NCI-H774 (cell line): ENCODE data around the gene AATK.

Source experiments
- DNase-seq: peaks from one replicate; lab custom pipeline; 2025; lab: John Stamatoyannopoulos, UW

Gene AATK, protein sequence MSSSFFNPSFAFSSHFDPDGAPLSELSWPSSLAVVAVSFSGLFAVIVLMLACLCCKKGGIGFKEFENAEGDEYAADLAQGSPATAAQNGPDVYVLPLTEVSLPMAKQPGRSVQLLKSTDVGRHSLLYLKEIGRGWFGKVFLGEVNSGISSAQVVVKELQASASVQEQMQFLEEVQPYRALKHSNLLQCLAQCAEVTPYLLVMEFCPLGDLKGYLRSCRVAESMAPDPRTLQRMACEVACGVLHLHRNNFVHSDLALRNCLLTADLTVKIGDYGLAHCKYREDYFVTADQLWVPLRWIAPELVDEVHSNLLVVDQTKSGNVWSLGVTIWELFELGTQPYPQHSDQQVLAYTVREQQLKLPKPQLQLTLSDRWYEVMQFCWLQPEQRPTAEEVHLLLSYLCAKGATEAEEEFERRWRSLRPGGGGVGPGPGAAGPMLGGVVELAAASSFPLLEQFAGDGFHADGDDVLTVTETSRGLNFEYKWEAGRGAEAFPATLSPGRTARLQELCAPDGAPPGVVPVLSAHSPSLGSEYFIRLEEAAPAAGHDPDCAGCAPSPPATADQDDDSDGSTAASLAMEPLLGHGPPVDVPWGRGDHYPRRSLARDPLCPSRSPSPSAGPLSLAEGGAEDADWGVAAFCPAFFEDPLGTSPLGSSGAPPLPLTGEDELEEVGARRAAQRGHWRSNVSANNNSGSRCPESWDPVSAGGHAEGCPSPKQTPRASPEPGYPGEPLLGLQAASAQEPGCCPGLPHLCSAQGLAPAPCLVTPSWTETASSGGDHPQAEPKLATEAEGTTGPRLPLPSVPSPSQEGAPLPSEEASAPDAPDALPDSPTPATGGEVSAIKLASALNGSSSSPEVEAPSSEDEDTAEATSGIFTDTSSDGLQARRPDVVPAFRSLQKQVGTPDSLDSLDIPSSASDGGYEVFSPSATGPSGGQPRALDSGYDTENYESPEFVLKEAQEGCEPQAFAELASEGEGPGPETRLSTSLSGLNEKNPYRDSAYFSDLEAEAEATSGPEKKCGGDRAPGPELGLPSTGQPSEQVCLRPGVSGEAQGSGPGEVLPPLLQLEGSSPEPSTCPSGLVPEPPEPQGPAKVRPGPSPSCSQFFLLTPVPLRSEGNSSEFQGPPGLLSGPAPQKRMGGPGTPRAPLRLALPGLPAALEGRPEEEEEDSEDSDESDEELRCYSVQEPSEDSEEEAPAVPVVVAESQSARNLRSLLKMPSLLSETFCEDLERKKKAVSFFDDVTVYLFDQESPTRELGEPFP (N-terminal part only)

DNA sequence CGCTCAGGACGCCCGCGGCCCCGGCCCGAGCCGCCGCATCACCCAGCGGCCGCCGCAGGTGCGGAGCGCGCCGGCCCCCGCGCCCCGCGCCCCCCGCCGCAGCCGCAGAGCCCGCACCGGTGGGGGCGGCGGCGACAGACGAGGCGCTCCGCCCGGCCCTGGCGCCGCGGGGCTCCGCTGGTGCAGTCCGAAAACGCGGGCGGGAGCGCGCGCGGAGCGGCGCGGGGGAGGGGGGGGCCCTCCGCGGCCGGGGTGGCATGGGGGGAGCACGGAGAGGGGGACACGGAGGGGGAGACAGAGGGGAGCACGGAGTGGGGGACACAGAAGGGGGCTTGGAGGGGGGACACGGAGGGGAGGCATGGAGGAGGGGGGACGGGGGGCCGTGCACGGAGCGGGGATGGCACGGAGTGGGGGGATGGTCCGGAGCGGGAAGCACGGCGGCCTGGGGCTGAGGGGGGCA is at the start of gene AATK:
Gene AATK, minus strand, starts transcription at position 189 of the 460 bp plus-strand sequence. CDS start 229 bp downstream, outside the sequence.
- DNase-seq, result no peak

DNA sequence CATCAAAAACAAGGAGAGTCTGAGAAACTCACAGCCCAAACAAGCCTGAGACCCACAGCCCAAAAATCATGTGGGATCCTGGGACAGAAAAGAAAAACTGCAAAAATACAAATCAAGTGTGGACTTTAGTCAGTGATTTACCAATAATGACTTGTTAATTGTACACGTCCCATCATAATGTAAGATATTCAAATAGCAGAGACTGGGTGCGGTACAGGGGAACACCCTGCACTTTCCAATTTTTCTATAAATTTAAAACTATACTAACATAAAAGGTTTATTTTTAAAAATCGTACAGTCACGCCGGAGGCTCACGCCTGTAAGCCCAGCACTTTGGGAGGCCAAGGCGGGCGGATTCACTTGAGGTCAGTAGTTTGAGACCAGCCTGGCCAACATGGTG is 48.0 kb upstream of the AATK start:
- DNase-seq, result no peak

DNA sequence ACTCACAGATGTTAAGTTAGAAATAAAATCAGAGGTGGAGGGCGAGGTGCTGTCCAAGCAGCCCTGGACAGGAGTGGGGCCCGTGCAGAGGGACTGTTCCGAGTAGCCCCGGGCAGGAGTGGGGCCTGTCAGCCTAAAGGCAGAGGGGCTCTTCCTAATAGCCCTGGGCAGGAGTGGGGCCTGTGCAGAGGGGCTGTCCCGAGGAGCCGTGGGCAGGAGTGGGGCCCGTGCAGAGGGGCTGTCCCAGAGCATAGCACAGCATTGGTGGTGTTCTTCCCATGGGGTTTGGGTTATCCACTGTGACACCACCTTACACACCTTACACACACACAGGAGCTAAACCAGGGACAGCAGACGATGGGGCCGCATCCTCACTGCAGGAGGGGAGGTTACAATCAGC is 46.3 kb upstream of the AATK start:
- DNase-seq, result no peak

DNA sequence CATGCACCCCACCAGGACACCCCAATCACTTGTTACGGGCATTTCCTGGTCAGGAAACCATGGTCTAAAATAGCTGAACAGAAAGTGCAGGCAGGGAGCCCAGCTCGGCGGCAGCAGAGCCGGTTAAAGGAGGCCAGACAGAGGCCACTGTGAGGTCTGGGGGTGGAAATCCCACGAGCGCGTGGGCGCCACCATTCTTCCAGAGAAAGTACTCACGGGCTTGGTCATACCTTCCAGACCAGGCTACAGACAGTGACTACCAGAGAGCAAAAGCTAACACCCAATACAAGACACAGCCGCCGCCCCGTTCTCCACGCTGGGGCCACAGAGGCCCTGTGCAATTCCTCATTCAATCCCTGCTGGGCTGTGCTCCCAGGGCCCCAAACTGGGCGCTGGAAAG is 44.8 kb upstream of the AATK start:
- no peak for DNase-seq

DNA sequence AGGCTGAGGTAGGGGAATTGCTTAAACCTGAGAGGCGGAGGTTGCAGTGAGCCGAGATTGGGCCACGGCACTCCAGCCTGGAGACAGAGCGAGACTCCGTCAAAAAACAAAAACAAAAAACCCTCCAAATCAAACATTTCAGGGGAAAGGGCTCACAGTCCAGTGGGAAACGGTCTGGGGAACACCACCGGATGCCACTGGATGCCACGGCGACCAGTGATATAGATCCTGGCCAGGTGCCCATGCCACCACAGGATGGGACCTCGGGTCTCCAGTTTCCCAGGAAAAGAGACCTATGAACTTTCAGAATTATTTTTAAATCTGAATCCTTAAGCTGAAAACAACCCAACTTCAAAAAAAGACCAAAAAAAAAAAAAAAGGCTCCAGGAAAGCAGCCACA is 44.4 kb upstream of the AATK start:
- DNase-seq, result no peak

DNA sequence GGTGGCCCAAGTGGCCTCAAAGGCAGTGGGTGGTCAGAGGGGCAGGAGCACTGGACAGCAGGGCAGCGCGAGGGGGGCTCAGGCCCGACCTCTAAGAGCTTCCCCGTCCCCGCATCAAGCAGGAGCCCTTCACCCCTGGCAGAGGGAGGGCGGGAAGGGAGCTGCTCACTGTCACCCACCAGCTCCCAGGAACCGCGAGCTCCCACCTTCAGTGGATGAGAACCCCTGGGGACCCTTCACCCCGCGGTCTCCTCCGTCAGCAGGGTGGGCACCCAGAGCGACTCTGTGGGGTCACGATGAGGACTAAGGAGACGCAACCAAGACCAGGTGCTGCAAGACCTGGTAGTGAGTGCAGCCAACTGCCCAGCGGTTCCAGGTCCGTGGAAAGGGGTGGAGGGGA is 43.1 kb upstream of the AATK start:
- DNase-seq, result no peak

DNA sequence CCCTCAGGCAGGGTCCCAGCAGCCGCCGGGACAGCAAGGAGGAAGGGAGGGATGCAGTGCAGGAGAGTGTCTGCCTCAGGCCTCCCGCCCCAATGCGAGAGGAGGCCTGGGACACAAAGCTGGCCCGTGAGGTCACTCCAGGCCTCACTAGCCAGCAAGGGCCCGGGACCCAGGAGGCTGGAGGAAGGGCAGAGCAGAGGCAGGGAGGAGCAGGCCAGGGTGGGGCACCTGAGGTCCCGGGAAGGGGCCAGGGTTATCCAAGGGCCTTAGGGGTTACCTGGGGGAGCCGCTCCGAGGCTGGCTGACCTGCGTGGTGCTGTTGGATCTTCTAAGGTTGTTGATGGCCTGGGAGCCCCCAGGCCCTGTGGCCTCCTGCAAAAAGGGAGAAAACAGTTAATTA is 42.6 kb upstream of the AATK start:
- no peak for DNase-seq

DNA sequence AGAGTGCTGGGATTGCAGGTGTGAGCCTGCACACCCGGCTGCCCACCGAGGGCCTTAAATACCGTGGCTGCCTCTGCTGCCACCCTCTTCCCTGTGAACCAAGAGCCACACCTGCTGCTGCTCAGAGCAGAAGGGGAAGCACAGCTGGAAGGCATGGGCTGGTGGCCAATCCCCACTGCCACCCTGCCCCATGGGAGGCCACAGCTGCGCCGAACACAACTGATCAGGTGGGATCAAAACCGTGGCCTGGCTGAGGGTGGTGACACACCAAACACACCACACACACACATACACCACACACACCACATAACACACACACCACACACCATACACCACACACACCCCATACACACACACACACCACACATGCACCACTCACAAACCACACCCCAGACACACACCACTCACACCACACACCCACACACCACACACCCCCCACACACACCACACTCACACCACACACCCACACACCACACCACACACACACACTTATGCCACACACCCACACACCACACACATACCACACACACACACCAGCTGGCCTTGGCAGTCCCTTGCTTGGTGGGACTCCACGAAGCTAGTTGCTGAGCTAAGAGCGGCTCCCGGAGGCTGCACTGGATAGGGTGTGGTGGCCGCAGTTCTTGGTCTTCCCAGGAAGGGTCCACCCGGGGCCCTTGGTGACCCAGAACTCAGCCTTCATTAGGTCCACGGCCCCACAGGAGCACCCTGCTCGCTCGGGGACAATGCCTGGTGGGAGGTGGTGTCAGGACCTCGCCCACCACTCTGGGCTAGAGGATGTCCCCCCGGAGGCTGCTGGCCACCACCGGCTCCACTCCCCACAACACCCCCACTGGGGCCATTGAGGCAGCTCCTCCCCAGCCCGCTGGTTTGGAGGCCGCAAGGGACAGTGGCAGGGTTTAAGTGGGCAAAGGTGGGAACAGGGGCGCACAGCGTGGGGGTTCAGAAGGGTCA is 41.9 kb upstream of the AATK start:
- no peak for DNase-seq

DNA sequence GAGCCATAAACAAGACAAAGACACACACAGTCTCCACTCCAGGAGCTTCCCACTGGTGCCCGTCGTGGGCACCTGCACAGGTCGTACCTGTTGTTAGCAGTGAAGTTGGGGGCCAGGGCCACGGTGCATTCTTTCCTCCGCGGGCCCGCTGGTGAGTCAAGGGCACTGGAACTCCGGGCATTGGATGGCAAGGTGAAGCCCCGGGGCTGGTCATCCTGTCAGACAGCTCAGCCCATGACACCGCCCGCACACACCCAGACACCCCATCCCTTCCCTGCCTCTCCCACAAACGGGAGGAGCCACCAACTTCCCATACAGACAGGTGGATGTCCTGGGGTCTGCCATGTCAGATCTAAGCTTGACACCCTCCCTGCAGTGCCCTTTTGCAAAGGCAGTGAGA is 40.6 kb upstream of the AATK start:
- no peak for DNase-seq

DNA sequence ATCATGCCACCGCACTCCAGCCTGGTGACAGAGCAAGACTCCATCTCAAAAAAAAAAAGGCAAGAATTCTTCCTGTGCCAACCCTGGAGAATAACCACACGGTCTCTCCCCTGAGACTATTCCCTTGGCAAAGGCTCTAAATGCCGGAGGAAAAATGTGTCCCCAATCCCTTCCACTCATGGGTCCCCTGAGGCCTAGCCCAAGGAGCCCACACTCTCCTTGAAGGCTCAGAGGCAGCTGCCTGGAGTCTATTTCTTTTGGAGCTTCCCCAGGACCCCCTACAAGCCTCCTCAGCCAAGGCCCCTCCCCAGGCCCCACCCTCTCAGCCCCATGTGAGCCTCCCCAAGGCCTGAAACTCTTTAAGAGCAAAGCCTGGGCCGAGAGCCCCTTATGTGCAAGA is 40.1 kb upstream of the AATK start:
- no peak for DNase-seq

DNA sequence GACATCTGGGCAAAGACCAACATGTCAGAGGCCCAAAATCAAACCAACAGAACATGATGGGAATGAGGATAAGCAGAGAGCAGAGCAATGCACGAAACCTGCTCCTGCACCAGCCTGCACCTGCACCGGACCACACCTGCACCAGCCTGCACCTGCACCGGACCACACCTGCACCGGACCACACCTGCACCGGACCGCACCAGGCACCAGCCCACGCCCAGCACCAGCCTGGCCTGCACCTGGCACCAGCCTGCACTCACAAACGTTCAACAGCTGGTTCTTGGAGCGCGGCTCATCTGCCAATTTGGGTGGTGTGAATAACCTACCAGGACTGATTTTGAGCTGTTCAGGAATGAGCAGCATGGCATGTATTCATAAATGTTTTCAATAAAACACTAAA is 38.6 kb upstream of the AATK start:
- no peak for DNase-seq

DNA sequence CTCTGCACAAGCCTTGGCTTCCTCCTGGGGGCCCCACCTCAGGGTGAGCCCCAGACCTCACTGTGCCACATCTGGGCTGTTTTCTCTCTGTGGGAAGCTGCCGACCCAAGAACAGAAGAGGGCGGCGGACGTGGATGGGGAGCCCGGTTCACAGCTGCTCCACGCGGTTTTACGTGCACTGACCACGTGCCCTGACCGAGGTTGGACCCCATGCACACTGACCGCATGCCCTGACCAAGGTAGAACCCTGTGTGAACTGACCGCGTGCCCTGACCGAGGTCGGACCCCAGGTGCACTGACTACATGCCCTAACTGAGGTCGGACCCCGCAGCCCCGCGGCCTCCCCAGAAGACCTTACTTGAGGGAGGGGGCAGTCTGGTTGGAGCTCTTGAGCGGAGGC is 37.1 kb upstream of the AATK start:
- no peak for DNase-seq

DNA sequence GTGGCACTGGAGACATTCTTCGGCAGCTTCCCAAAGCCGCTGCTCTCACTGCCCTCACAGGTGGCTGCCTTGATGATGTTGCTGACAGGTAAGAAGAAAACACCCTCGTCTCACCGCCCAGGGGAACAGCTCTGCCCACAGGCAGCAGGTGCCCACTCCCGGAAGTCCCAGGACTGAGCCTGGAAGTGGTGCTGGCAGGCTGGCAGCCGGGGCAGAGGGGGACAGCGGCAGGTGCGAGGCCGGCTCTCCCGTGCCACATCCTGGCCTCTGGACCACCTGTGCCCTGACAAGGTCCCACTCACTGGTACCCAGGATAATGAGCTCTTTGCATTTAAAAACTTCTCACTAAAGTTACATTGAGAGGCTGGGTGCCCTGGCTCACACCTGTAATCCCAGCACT is 36.3 kb upstream of the AATK start:
- DNase-seq, result no peak

DNA sequence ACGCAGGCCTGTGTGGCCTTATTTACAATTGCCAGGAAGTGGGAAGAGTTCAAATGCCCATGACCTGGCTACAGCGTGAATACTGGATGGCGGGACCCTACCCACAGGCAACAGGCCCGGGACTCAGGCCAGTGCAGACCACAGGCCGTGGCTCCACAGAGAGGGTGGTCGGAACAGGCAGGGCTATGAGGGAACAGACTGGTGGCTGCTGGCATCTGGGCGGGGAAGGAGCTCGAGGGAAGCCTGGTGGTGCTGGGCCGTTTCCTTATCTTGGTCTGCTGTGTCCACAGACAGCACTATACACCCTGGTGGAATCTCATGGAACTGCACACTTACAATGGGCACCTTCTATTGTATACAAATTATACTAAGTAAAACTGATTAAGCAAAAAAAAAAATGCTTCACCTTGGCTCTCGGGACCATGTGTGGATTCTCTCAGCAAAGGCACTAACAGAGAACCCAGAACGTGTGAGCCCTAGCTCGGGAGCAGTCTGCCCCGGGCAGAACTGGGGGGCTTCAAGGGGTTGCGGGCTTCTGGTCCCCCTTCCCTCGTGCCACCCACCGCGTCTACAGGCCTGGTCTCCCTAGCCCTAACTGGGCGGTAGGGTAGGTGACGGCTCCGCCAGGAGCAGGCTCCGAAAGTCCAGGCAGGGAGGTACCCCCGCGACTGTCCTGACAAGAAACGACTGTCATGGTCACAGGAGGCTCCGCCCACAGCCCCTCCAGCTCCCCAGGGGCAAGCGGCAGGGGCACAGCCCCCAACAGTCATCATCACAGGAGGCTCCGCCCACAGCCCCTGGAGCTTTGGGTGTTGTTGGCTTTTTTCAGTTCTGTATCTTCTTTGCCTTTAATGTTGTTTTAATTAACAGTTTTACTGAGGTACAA is 34.9 kb upstream of the AATK start:
- DNase-seq, result no peak

DNA sequence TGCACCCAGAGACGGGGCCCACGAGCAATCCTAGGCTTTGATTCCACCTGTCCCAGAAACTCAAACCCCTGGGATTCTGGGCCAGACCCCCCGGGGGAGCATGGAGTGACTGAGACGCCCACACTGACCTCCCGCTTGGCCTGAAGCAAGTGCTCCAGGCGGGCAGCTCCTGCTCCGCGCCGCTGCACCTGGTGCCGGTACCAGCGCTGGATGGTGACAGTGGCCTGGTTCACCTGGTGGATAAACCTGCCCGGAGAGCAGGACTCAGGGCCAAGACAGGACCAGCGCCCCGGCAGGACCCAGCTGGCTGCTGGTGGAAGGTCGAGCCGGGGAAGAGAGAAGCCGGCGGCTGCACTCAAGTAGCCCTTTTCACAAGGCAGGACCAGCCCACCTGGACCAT is 34.2 kb upstream of the AATK start:
- no peak for DNase-seq

DNA sequence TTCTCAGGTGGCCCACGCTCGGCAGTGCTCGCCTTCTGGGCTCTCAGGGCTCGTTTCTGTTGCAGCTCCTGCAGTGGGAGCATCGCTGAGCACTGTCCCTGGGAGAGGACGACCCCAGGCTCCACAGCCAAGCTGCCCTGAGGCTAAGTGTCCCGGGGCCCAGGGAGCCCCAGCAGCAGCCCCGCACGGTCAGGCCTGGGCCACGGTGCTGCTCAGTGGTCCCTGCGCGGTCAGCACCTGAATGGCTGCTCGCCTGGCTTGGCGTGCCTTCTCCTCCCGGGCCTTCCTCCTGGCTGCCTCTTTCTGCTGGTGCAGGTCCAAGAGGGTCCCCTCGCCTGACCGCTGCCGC is 33.4 kb upstream of the AATK start:
- DNase-seq, result no peak

DNA sequence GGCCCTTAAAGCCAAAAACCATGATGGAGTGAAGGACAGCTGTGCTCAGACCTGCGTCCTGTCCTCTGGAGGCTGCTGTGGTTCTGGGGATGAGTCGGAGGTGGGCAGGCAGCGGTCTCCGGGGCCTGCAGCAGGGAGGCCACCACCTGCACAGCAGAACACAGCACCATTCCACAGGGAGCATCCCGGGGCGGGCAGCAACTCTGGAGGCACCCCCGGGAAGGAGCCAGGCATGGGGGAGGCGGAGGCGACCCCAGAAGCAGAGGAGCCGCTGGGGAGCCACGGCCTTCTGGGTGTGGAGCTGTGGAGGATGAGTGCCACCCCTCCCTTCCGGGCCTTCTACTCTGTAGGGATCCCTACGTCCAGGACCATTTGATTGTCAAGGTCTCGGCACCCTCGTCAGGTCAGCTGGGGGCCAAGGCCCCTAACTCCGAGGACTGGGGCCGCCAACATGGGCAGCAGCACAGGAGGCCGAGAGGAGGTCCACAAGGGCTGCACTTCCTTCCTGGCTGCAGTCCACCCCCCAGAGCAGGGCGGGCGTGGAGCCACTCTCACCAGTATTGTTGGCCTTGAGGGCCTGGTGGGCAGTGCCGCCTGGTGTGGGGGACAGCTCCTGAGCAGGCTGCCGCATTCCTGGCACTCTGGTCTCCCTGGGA is 32.9 kb upstream of the AATK start:
- no peak for DNase-seq

DNA sequence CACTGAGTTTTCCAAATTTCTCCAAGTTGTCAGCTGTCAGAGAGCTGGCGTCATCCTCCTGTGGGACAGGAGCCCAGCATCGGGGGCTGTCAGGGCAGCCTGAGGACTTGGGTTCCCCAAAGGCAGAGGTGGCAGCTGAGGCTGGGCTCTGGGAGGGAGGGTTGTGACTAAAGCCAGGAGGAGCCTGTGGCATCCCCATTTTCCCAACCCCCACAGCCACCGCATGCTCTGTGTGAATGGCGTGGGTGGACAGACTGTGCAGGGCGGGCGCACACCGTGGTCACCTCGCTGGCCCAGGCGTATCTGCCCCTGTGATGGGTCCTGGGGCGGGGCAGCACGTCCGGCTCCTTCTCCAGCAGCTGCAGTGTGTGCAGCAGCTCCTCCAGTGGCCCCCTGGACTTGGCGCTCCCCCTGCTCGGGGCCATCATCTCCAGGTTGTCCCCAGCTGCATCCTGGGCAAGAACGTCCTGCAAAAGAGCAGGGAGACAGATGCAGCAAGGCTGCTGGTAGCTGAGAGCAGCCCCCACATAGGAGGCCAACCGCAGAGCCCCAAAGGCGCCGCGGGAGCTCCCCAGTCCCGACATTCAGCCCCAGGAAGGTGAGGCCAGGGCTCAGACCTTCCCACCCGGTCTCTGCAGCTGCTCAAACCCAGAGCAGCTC is 31.9 kb upstream of the AATK start:
- DNase-seq, result no peak

DNA sequence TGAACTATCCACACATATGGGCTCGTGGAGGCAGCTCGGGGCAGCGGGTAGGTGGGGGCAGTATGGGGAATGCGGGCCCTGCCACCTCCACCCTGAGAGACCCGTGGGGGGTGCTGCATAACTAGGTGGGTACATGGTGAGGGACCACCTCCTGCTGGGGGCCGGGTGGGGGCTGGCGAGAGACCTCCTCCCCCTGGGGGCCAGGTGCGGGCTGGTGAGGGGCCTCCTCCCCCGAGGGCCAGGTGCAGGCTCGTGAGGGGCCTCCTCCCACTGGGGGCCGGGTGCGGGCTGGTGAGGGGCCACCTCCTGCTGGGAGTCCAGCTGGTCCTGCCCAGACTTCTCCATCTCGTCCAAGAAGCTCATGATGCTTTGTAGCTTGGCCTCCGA is 31.4 kb upstream of the AATK start:
- no peak for DNase-seq
